ENCODE measurements around the gene CDH20. TPM values are rescaled to one million over a fixed set of nuclear protein-coding genes. Genes with fewer than 3 reads are reported as not detected.

CDH20 gene
- total and polyA plus RNA-seq, 2 donors (not counting 1 experiment from before 2014, with no cell fraction given), result 0.24 TPM; not detected in 1

DNA sequence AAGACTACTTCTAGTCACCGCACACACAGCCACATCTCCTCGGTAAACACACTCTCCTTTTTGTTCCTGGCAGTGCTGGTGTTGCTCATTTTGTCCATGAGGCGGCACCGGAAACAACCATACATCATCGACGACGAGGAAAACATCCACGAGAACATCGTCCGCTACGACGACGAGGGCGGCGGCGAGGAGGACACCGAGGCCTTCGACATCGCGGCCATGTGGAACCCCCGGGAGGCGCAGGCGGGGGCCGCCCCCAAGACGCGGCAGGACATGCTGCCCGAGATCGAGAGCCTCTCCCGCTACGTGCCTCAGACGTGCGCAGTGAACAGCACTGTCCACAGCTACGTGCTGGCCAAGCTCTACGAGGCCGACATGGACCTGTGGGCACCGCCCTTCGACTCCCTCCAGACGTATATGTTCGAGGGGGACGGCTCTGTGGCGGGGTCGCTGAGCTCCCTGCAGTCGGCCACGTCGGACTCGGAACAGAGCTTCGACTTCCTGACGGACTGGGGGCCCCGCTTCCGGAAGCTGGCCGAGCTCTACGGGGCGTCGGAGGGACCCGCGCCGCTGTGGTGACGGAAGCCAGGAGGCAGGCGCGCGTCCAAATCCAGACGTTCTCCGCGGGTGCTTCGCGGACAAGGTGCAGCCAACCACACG lies 221.0 kb downstream of the CDH20 start:
- H4K20me1 ChIP-seq (ENCODE audit: control insufficient read depth, extremely low read depth, insufficient read depth, low read length), result no peaks in the 10 kb centered on the region
- H3K36me3 ChIP-seq (ENCODE audit: control insufficient read depth, insufficient read depth, low read length), result no peaks in the 10 kb centered on the region
- H3K9ac ChIP-seq (ENCODE audit: insufficient read depth, low read length), result no peak overlapping the region
- H2AFZ ChIP-seq (ENCODE audit: low read length), result peak overlapping the region; percentile 10
- H3K27ac ChIP-seq (ENCODE audit: insufficient read depth, low read length), result no peak overlapping the region
- H3K4me1 ChIP-seq (ENCODE audit: control insufficient read depth, extremely low read depth, insufficient read depth, low read length), result no peaks in the 10 kb centered on the region
- DNase-seq (ENCODE audit: low read depth in 2 of 2), result no peak
- H3K4me2 ChIP-seq (ENCODE audit: extremely low read depth, insufficient read depth, low read length), result no peak overlapping the region
- no peaks in the 10 kb centered on the region for H3K9me3 ChIP-seq (ENCODE audit: control insufficient read depth, insufficient read depth, low read depth, low read length)
- no peaks in the 10 kb centered on the region for H3K27me3 ChIP-seq (ENCODE audit: control insufficient read depth, insufficient read depth, low read length)
- H3K4me3 ChIP-seq (replicated peaks in 1 of 4; ENCODE audit: control extremely low read depth in 1 of 4, insufficient read depth in 1 of 4, low read depth in 3 of 4, low read length in 4 of 4), result no peak overlapping the region
- H3K79me2 ChIP-seq (ENCODE audit: control insufficient read depth, insufficient read depth, low read length), result no peaks in the 10 kb centered on the region
- TF ChIP-seq EZH2 (IDR thresholded peaks at IDR 0.05; ENCODE audit: low read length, missing control alignments), result no peak
- TF ChIP-seq, protein P1, sequence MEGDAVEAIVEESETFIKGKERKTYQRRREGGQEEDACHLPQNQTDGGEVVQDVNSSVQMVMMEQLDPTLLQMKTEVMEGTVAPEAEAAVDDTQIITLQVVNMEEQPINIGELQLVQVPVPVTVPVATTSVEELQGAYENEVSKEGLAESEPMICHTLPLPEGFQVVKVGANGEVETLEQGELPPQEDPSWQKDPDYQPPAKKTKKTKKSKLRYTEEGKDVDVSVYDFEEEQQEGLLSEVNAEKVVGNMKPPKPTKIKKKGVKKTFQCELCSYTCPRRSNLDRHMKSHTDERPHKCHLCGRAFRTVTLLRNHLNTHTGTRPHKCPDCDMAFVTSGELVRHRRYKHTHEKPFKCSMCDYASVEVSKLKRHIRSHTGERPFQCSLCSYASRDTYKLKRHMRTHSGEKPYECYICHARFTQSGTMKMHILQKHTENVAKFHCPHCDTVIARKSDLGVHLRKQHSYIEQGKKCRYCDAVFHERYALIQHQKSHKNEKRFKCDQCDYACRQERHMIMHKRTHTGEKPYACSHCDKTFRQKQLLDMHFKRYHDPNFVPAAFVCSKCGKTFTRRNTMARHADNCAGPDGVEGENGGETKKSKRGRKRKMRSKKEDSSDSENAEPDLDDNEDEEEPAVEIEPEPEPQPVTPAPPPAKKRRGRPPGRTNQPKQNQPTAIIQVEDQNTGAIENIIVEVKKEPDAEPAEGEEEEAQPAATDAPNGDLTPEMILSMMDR (conservative IDR thresholded peaks at IDR 0.05 in 1 of 2, IDR thresholded peaks at IDR 0.05 in 1 of 2; ENCODE audit: low read depth in 1 of 2, low read length in 2 of 2), result no peak

DNA sequence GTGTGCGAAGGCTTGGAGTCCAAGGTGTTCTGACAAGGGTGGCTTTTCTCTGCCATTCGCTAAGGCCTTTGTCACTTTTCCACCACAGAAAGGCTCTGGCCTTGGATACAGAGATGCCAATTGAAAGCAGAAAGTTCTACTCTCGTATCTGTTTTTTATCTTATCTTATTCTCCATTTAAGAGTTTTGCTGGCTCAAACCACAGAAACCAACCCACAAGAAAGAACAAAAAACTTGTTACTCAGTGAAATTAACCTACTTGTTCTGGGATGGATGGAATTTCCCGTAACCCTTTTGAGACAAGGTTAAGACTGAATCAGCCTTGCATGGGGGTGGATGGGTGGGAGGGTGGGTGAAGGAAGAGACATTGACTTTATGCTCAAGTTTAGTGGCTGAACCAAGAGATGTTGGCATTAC lies 221.7 kb downstream of the CDH20 start:
- Histone ChIP-seq H3K79me2 (ENCODE audit: control insufficient read depth, insufficient read depth, low read length) (no peaks in the 10 kb centered on the region), H4K20me1 (ENCODE audit: control insufficient read depth, extremely low read depth, insufficient read depth, low read length) (no peaks in the 10 kb centered on the region), H3K4me2 (ENCODE audit: extremely low read depth, insufficient read depth, low read length) (no peak overlapping the region), H3K4me3 (replicated peaks in 1 of 4; ENCODE audit: control extremely low read depth in 1 of 4, insufficient read depth in 1 of 4, low read depth in 3 of 4, low read length in 4 of 4) (no peak overlapping the region), H3K9me3 (ENCODE audit: control insufficient read depth, insufficient read depth, low read depth, low read length) (no peaks in the 10 kb centered on the region), H3K4me1 (ENCODE audit: control insufficient read depth, extremely low read depth, insufficient read depth, low read length) (no peaks in the 10 kb centered on the region), H3K27ac (ENCODE audit: insufficient read depth, low read length) (no peak overlapping the region), H3K27me3 (ENCODE audit: control insufficient read depth, insufficient read depth, low read length) (no peaks in the 10 kb centered on the region), H3K9ac (ENCODE audit: insufficient read depth, low read length) (no peak overlapping the region), H2AFZ (ENCODE audit: low read length) (no peak overlapping the region), H3K36me3 (ENCODE audit: control insufficient read depth, insufficient read depth, low read length) (no peaks in the 10 kb centered on the region)
- peak in 1 of 2 donors; percentile 84 for DNase-seq (ENCODE audit: low read depth in 2 of 2)
- TF ChIP-seq, protein P1 (conservative IDR thresholded peaks at IDR 0.05 in 1 of 2, IDR thresholded peaks at IDR 0.05 in 1 of 2; ENCODE audit: low read depth in 1 of 2, low read length in 2 of 2), result no peak
- TF ChIP-seq EZH2 (IDR thresholded peaks at IDR 0.05; ENCODE audit: low read length, missing control alignments), result no peak

DNA sequence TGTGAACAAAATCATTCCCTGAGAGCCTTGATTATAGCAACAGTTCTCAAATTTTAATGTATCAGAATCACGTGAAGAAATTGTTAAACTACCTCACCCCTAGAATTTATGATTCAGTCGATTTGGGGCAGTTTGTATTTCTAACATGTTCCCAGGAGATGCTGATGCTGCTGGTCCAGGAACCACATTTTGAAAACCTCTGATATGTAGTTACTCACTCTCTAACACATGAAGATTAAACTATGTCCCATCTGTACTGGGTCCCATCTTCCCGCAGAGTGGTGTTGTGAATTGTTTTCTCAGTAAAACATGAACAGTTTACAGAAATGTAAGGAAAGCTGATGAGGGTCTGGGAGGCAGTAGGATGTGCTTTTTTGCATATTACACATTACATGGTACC lies 223.1 kb downstream of the CDH20 start:
- Histone ChIP-seq H3K27ac (ENCODE audit: insufficient read depth, low read length) (no peak overlapping the region), H4K20me1 (ENCODE audit: control insufficient read depth, extremely low read depth, insufficient read depth, low read length) (no peaks in the 10 kb centered on the region), H3K4me3 (replicated peaks in 1 of 4; ENCODE audit: control extremely low read depth in 1 of 4, insufficient read depth in 1 of 4, low read depth in 3 of 4, low read length in 4 of 4) (no peak overlapping the region), H3K27me3 (ENCODE audit: control insufficient read depth, insufficient read depth, low read length) (no peaks in the 10 kb centered on the region), H3K9ac (ENCODE audit: insufficient read depth, low read length) (no peak overlapping the region), H3K4me1 (ENCODE audit: control insufficient read depth, extremely low read depth, insufficient read depth, low read length) (no peaks in the 10 kb centered on the region), H3K36me3 (ENCODE audit: control insufficient read depth, insufficient read depth, low read length) (no peaks in the 10 kb centered on the region), H3K9me3 (ENCODE audit: control insufficient read depth, insufficient read depth, low read depth, low read length) (no peaks in the 10 kb centered on the region), H3K79me2 (ENCODE audit: control insufficient read depth, insufficient read depth, low read length) (no peaks in the 10 kb centered on the region), H3K4me2 (ENCODE audit: extremely low read depth, insufficient read depth, low read length) (no peak overlapping the region), H2AFZ (ENCODE audit: low read length) (no peak overlapping the region)
- DNase-seq (ENCODE audit: low read depth in 2 of 2), result no peak
- TF ChIP-seq, protein P1 (conservative IDR thresholded peaks at IDR 0.05 in 1 of 2, IDR thresholded peaks at IDR 0.05 in 1 of 2; ENCODE audit: low read depth in 1 of 2, low read length in 2 of 2), result no peak

Data from fibroblast of lung (primary cell).